Muscle of back (tissue), 11 donors: Measurements from ENCODE around the gene NPB. TPM values are rescaled to one million over a fixed set of nuclear protein-coding genes. Genes with fewer than 3 reads are reported as not detected.
A peak's percentile ranks its signal among the peaks of the same experiment; 100 is the strongest.

ENCODE experiments used
- DNase-seq, 3 donors: peaks; one replicate each; pipeline versions ENCODE4 v3.0.0 to v3.0.0-alpha.2; 2013
- polyA plus RNA-seq, 10 donors: library from polyadenylated mRNA; unstranded; fragments of 120-200 nt; gene quantifications; one replicate each; pipeline ENCODE4 v1.2.1, GENCODE V29; 2013; ENCODE audit not compliant: insufficient read length in 10 of 10

Gene NPB
- polyA plus RNA-seq, 10 donors: 0.13 to 1.2 (median 0.64) TPM; not detected in 3

DNA sequence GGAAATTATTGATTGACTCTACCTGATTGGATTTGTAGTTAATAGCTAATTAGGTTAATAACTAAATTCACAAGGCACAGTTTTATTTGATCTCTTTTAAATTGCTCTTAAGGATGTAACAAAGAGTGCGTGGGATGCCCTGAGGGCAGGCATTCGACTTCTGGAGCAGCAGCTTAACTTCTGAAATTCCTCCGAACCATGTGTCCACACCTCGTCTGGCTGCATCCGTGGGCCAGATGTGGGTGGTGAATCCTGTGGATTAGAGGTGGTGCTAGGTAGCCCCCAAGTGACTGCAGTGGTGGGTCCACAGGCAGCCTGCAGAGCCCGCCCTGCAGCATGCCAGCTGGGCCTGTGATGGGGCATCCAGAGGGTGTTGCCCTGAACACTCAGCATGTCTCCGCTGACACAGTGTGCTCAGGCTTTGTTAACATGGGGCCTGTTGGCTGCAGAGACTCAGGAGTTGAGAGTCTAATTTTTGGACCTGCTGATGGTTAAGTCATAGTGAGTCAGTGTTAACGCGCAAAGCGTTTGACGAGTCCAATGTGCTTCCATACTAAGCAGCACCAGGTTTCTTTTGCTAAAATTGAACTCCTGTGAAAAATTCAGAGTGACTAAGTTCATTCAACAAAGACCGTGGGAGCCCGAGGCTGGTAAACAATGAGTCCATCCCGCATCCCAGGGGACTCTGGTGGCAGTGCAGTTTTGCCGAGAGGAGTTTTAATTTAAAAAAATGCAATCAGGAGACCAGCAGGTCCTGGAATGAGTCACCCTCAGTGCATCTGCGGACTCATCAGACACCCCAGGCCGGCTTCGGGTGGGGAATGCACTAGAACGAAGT, 3.8 kb upstream of the NPB start:
- DNase-seq: peak in 1 of 3 donors; percentile 86

DNA sequence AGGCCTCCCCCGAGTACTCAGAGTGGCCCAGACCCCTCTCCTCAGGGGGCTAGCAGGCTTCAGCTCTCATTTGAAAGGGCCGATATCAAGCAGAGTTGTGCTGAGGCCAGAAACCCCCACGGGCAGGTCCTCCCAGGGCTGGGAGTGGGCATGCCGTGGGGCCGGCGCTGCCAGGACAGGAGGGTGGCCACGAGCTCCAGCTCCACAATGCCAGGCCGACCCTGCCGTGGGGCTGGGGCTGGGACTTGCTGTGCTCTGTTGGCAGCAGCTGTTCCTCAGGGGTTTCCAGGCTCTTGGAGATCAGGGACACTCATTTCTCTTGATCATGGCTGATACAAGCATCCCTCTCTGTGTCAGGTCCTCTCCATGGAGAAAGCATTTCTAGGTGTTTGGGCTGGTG, 3.2 kb upstream of the NPB start:
- DNase-seq: no peak

DNA sequence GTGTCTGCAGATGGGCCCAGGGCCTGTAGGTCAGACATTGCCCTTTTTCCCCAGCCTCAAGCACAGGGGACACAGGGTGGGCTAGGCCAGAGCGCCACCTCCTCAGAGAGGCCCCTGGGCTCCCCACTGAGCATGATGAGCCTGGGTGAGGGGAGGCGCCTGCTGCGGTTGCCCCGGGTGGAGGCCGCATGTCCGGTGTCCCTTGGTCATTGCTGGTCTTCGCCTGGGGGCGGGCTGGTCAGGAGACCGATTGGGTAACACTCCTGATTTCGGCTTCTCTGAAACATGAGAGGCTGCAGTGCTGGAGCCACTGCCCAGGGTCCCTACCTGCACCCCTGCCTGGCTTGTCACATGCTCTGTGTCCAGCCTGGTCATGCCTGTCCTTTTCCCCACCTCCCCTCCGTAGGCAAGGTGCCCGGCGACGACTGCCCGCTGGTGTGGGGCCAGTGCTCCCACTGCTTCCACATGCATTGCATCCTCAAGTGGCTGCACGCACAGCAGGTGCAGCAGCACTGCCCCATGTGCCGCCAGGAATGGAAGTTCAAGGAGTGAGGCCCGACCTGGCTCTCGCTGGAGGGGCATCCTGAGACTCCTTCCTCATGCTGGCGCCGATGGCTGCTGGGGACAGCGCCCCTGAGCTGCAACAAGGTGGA, 2.4 kb upstream of the NPB start:
- DNase-seq: no peak

DNA sequence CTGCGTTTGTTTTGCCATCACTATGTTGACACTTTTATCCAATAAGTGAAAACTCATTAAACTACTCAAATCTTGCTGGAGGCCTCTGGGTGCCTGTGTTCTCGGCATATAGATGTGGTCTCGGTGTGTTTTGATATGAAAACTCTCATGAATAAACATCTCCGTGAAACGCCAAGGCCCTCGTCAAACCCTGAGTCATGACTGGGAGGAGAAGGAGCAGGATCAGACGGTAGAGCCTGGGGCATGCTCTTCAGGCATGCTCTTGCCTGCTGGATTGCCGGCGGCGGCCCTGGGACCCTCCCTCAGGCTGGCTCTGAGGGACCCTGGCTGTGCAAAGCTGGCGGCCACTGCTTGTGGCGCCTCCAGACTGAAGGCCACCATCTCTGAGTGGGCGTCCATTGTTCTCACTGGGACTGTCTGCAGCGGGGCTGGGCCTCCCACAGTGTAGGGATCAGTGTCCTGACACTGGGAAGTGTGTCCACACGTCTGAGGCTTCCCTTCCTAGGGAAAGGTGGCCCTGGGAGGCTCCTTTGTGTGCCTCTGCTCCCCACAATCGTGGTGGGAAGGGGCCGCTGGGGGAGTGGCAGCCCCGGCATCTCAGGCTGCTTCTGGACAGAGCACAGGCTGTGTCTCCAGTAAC, 1.7 kb upstream of the NPB start:
- no peak for DNase-seq

- no peak for DNase-seq
Measured at GRCh38 chr17:81901167-81902022, 643 bp upstream of the NPB start.

DNA sequence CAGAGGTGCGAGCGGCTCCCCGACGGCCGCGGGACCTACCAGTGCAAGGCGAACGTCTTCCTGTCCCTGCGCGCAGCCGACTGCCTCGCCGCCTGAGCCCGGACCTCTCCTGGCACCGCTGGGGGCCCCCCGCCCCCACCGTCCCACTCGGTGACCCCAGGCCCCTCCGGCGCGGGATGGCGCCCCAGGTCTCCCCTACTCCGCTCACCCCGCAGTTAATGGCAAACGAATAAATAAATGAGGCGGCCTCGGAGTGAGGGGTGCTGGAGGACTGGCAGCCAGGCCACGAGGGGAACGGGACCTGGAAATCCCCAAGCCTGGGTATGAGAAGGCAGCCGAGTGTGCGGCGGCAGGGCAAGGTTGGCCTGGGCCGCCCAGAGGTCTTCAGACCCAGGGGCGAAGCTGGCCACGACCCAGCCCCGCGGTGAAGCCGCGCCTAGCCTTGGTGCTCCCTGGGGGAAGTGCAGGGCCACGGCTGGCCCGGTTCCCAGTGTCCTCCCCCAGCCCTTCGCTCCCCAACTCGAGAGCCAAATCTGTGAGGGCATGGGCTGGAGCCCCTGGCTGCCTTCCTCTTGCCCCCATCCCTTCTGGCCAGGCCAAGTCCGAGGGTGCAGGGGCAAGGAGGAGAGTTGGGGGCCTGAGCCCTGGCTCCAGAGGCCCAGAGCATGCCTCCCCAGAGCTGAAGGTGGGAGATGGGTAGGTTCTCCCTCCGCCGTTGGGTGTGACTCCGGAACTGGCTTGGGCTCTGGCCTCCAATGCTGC, 796 bp downstream of the NPB start:
- no peak for DNase-seq

GRCh38 chr17:81903415-81903831, 1.4 kb downstream of the NPB start:
- no peak for DNase-seq

- DNase-seq: no peak
Measured at GRCh38 chr17:81903896-81904599, 2.0 kb downstream of the NPB start.

- no peak for DNase-seq
Measured at GRCh38 chr17:81904600-81905423, 2.8 kb downstream of the NPB start.

- no peak for DNase-seq
Measured at GRCh38 chr17:81905424-81905875, 3.4 kb downstream of the NPB start.

DNA sequence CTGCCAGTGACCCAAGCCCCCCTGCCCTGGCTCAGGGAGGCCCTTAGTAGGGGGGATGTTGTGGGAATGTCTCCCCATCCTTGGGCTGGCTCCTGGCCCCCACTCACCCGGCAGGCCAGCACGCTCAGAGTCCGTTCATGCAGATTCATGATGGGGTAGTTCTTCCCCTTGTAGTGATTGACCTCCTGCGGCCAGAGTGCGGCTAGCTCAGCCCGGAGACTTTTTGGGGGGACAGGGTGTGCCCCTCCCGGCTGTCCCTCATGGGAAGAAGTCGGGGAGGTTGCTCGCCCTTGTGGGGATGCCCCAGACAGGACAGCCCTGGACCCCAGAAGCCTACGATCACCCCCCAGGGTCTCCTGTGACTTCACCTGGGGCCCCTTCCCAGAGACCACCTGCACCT, 4.0 kb downstream of the NPB start:
- no peak for DNase-seq

DNA sequence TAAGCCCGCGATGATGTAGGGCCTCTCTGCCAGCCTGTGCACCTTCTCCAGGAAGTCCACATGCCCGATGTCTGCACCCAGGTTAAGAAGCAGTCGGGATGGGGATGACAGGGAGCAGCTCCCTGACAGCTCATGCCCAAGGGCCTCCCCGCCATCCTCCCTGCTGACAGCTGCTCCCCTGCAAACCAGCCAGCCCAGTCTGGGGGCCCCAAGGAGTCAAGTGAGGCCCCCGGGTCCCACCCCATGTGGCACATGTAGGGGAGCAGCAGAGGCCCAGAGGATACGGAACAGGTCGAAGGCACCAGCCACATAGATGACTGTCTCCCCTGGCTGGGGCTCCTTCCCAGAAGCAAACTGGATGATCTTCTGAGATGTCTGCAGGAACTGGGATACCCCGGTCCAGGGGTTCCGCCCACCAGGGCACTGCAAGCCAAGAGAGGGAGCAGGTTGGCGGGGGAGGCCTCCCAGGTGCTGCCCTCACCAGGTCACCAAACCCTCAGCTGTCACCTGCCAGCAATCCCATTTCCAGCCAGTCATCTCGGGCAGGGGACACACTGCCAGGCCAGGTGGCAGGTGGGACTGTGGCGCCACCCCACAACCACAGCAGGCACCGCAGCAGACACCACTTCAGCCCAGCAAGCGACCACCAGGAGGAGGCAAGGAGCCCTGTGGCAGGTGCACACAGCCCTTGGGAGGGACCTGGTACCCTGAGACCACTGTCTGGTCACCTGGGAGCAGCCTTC, 4.6 kb downstream of the NPB start:
- no peak for DNase-seq

DNA sequence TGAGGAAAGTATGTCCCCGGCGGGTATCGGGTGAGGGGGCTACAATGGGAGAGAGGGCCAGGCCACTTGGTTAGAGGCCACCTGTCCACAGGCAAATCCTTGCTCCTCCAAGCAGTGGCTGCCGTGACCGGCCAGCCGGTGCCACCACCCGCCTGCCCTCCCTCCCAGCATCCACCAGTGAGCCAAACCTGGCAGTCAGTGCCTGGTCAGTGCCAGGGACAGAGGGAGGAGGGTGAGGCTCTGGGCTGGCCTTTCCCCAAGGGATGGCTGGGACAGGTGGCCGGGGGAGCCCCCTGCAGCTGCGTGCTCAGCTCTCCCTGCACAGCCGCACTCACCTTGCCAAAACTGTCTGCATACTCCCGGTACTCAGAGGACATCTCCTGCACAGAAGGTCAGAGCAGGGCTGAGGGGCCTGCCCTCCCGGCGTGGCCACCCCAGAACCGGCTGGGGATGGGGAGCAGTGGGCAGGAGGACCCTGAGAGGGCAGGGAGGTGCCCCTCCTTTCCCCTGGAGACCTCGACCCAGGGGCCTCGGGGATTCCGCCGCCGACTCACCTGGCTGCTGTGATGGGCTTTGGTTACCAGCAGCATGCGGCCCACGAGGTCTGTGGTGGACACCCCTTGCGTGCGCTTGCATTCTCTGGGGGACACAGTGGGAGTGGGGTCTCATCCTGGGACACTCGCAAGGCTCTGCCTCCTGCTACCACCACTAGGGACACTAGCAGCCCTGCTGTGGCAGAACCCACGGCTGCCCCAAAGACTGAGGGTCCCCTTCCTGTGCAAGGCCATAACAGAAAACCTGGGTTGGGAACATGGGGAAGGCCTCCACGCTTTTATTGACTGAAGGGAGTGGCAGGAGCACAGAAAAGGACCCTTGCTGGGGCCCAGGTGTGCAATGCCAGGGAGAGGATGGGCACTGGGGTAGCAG, 5.4 kb downstream of the NPB start:
- no peak for DNase-seq

DNA sequence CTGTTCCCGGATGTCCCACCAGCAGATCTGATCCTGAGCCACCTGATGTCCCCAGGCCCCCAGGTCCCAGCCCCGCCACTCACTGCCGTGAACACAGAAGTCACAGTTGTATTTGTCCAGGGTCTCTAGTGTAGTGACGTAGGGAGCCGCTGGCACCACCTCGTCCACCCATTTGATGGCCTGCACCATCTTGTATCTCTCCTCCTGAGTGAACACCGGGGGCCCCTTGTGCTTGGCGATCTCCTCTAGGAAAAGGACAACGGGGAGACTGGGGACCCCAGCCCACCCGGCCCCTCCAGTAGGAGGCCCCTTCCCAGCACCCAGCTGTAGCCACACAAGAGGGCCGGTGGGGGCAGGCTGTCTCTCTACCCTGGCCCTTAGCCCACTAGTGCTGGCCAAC, 6.8 kb downstream of the NPB start:
- no peak for DNase-seq

- no peak for DNase-seq
Measured at GRCh38 chr17:81909231-81909630, 7.2 kb downstream of the NPB start.

DNA sequence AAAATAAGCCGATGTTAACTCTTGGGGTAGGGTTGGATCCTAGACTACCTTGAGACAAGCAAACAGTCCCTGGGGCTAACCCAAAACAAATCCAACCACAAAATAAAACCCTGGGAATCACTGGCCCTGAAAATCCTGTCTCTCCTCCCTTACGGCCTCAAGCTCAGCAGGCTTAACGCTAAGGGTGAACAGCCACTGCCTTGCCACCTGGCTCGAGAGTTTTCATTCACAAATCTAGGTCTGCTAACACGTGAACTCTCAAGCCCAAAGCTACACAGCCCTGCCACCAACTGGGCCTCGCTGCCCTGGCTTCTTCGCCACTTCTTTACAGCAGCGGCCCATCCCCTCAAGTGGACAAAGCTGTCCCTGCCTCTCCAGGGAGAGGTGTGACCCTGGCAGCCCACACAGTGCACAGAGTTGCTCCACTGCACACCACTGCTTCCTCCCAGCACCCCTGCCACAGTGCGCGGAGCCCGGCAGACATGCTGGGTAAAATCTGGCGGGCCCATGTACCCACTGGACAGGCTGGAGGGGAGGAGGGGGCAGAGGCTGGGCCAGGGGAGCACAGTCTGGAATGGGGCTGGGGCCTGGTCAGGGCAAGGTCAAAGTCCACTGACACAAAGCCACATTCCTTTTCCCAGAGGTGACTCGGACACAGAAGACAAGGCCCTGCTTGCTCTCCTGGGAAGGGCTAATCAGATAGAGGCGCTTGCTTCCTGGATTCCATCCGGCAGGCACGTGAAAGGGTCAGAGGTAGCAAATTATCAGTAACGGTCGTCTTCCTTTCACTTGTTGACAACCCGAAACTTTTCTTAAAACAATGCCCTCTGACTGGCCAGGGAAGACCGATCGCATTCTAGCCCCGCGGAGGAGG, 8.2 kb downstream of the NPB start:
- DNase-seq: no peak
